Nephron (organoid): Measurements from ENCODE around the gene HSDL2.
A peak's percentile ranks its signal among the peaks of the same experiment; 100 is the strongest.

Source experiments
- H3K27ac Mint-ChIP-seq, 3 experiments: 2 replicates each; pipeline ENCODE4 v1.8.0; 2020; ENCODE audit warnings: mixed read lengths in 3 of 3, mild to moderate bottlenecking in 2 of 3, moderate library complexity in 1 of 3
- H3K27me3 Mint-ChIP-seq: 2 replicates; pipeline ENCODE4 v1.8.0; 2021; ENCODE audit warnings: low read depth, mild to moderate bottlenecking, moderate library complexity, mixed read lengths
- H3K36me3 Mint-ChIP-seq: 2 replicates; pipeline ENCODE4 v1.8.0; 2020; ENCODE audit warnings: low read depth, mixed read lengths
- H3K4me1 Mint-ChIP-seq: 2 replicates; pipeline ENCODE4 v1.8.0; 2020; ENCODE audit warnings: mixed read lengths
- H3K4me3 Mint-ChIP-seq, 3 experiments: 2 replicates each; pipeline ENCODE4 v1.8.0; 2020; ENCODE audit warnings: mild to moderate bottlenecking in 3 of 3, mixed read lengths in 3 of 3, moderate library complexity in 2 of 3
- H3K9me3 Mint-ChIP-seq: 2 replicates; pipeline ENCODE4 v1.8.0; 2020; ENCODE audit warnings: mixed read lengths
- CTCF ChIP-seq, 3 experiments: fragments of 200-600 bp; sonication (generic); IDR thresholded peaks; one replicate each; pipeline ENCODE4 v1.5.0; 2021; ENCODE audit warnings: antibody characterized with exemption in 3 of 3; ENCODE audit not compliant: unreplicated experiment in 3 of 3

Gene HSDL2

GRCh38 chr9:112475318-112475717 lies 95.4 kb downstream of the HSDL2 start:
- H3K36me3 Mint-ChIP-seq, result peaks cover 74% of the 10 kb centered on the region
- no peak overlapping the region for H3K4me3 Mint-ChIP-seq
- peaks cover 24% of the 10 kb centered on the region for H3K9me3 Mint-ChIP-seq
- no peaks in the 10 kb centered on the region for H3K27me3 Mint-ChIP-seq
- TF ChIP-seq CTCF (IDR thresholded peaks at IDR 0.05; ENCODE audit: unreplicated experiment in 3 of 3), result no peak
- no peak overlapping the region for H3K27ac Mint-ChIP-seq
- no peaks in the 10 kb centered on the region for H3K4me1 Mint-ChIP-seq

GRCh38 chr9:112477330-112477729 lies 97.4 kb downstream of the HSDL2 start:
- peaks cover 73% of the 10 kb centered on the region for H3K36me3 Mint-ChIP-seq
- H3K27me3 Mint-ChIP-seq, result no peaks in the 10 kb centered on the region
- no peak overlapping the region for H3K4me3 Mint-ChIP-seq
- H3K4me1 Mint-ChIP-seq, result no peaks in the 10 kb centered on the region
- peaks cover 24% of the 10 kb centered on the region for H3K9me3 Mint-ChIP-seq
- no peak overlapping the region for H3K27ac Mint-ChIP-seq
- TF ChIP-seq CTCF (IDR thresholded peaks at IDR 0.05; ENCODE audit: unreplicated experiment in 3 of 3), result no peak

- Mint-ChIP-seq H3K9me3 (peaks cover 22% of the 10 kb centered on the region), H3K4me3 (no peak overlapping the region), H3K4me1 (no peaks in the 10 kb centered on the region), H3K27me3 (no peaks in the 10 kb centered on the region), H3K27ac (no peak overlapping the region), H3K36me3 (peaks cover 59% of the 10 kb centered on the region)
- no peak for TF ChIP-seq CTCF (IDR thresholded peaks at IDR 0.05; ENCODE audit: unreplicated experiment in 3 of 3)
Observed at GRCh38 chr9:112479221-112479620, 99.3 kb downstream of the HSDL2 start.

- no peak for TF ChIP-seq CTCF (IDR thresholded peaks at IDR 0.05; ENCODE audit: unreplicated experiment in 3 of 3)
- no peak overlapping the region for H3K4me3 Mint-ChIP-seq
- H3K36me3 Mint-ChIP-seq, result peaks cover 10% of the 10 kb centered on the region
- H3K9me3 Mint-ChIP-seq, result no peaks in the 10 kb centered on the region
- peaks cover 26% of the 10 kb centered on the region for H3K4me1 Mint-ChIP-seq
- H3K27ac Mint-ChIP-seq, result no peak overlapping the region
- peaks cover 10% of the 10 kb centered on the region for H3K27me3 Mint-ChIP-seq
Observed at GRCh38 chr9:112484607-112485006, 104.7 kb downstream of the HSDL2 start.

- H3K4me1 Mint-ChIP-seq, result peaks cover 35% of the 10 kb centered on the region
- H3K9me3 Mint-ChIP-seq, result no peaks in the 10 kb centered on the region
- H3K27ac Mint-ChIP-seq, result peak overlapping the region; percentile 84 to 93 (median 91)
- H3K27me3 Mint-ChIP-seq, result peaks cover 10% of the 10 kb centered on the region
- H3K36me3 Mint-ChIP-seq, result peaks cover 14% of the 10 kb centered on the region
- no peak for TF ChIP-seq CTCF (IDR thresholded peaks at IDR 0.05; ENCODE audit: unreplicated experiment in 3 of 3)
- H3K4me3 Mint-ChIP-seq, result peak overlapping the region; percentile 98 to 100 (median 99)
Observed at GRCh38 chr9:112485574-112485973, 105.7 kb downstream of the HSDL2 start.

- Mint-ChIP-seq H3K4me1 (peaks cover 35% of the 10 kb centered on the region), H3K9me3 (no peaks in the 10 kb centered on the region), H3K27me3 (peaks cover 10% of the 10 kb centered on the region), H3K36me3 (peaks cover 11% of the 10 kb centered on the region), H3K27ac (peak within 1 kb of the TSS; percentile 87 to 98 (median 97)), H3K4me3 (peak within 1 kb of the TSS; percentile 99 to 100 (median 100))
- TF ChIP-seq CTCF (IDR thresholded peaks at IDR 0.05; ENCODE audit: unreplicated experiment in 3 of 3), result no peak
Observed at GRCh38 chr9:112486221-112487007, 106.5 kb downstream of the HSDL2 start, which contains the start of gene KIAA1958. Gene KIAA1958, plus strand, starts transcription at chr9:112486827. Its CDS starts 87,254 bp downstream, at chr9:112574081.
